Measurements from ENCODE around the gene VAPA. TPM values are rescaled to one million over a fixed set of nuclear protein-coding genes. Genes with fewer than 3 reads are reported as not detected.

The VAPA gene
- total and polyA plus RNA-seq, 2 donors (not counting 1 experiment from before 2014, with no cell fraction given): 47.7 to 109 TPM

GRCh38 chr18:9885170-9886004 is 28.4 kb upstream of the VAPA start, which contains the start of gene TXNDC2:
TSS of gene TXNDC2 (plus strand) at chr18:9885973. CDS start at chr18:9886681, 708 bp downstream.
- ATAC-seq (ENCODE audit: low read depth): no peak
- no peaks in the 10 kb centered on the region for H3K27me3 ChIP-seq (replicated peaks in 1 of 4; ENCODE audit: control extremely low read depth in 1 of 4, control insufficient read depth in 3 of 4, insufficient read depth in 4 of 4, low read length in 3 of 4)
- H3K36me3 ChIP-seq (replicated peaks in 1 of 2; ENCODE audit: control extremely low read depth in 1 of 2, control insufficient read depth in 1 of 2, extremely low read depth in 1 of 2, insufficient read depth in 2 of 2, low read length in 1 of 2): no peaks in the 10 kb centered on the region
- Mint-ChIP-seq H3K9me3 (ENCODE audit: insufficient read depth) (no peaks in the 10 kb centered on the region), H3K4me1 (no peaks in the 10 kb centered on the region), H3K27me3 (peaks cover 3% of the 10 kb centered on the region), H3K4me3 (no peak within 1 kb of the TSS), H3K27ac (no peak within 1 kb of the TSS)
- no peaks in the 10 kb centered on the region for H4K20me1 ChIP-seq (ENCODE audit: control insufficient read depth, insufficient read depth, low read length, poor library complexity, severe bottlenecking)
- H3K9ac ChIP-seq (ENCODE audit: low read length): no peak within 1 kb of the TSS
- no peak for DNase-seq
- CTCF ChIA-PET: no interaction called here
- H3K4me2 ChIP-seq (replicated peaks; ENCODE audit: low read depth, low read length, poor library complexity, severe bottlenecking): no peak within 1 kb of the TSS
- intact Hi-C loops (cut with micrococcal nuclease): no loop called here
- H2AFZ ChIP-seq (ENCODE audit: insufficient read depth, low read depth, low read length, poor library complexity, severe bottlenecking): no peak within 1 kb of the TSS
- H3K4me3 ChIP-seq (ENCODE audit: control extremely low read depth in 1 of 5, extremely low read depth in 1 of 5, insufficient read depth in 1 of 5, low read depth in 2 of 5, low read length in 4 of 5): no peak within 1 kb of the TSS
- H3K4me1 ChIP-seq (ENCODE audit: control insufficient read depth in 2 of 2, insufficient read depth in 2 of 2, low read length in 2 of 2): no peaks in the 10 kb centered on the region
- H3K27ac ChIP-seq (ENCODE audit: low read length in 2 of 2): no peak within 1 kb of the TSS
- no peaks in the 10 kb centered on the region for H3K9me3 ChIP-seq (ENCODE audit: control extremely low read depth in 1 of 3, control insufficient read depth in 2 of 3, insufficient read depth in 1 of 3, low read length in 2 of 3)
- 88% methylated on average over 4 of the region's 8 CpGs for WGBS (ENCODE audit: insufficient coverage)
- no peaks in the 10 kb centered on the region for H3K79me2 ChIP-seq (ENCODE audit: control insufficient read depth, insufficient read depth, low read length)
- no peak for TF ChIP-seq EZH2 (IDR thresholded peaks at IDR 0.05; ENCODE audit: borderline replicate concordance, insufficient read depth, low read depth, low read length, poor library complexity, severe bottlenecking)
- TF ChIP-seq CTCF (IDR thresholded peaks at IDR 0.05): no peak
- POLR2A ChIA-PET: no interaction called here

- Histone ChIP-seq H3K27ac (ENCODE audit: low read length in 2 of 2) (no peak overlapping the region), H3K4me3 (ENCODE audit: control extremely low read depth in 1 of 5, extremely low read depth in 1 of 5, insufficient read depth in 1 of 5, low read depth in 2 of 5, low read length in 4 of 5) (no peak overlapping the region), H3K4me1 (ENCODE audit: control insufficient read depth in 2 of 2, insufficient read depth in 2 of 2, low read length in 2 of 2) (no peaks in the 10 kb centered on the region), H3K36me3 (replicated peaks in 1 of 2; ENCODE audit: control extremely low read depth in 1 of 2, control insufficient read depth in 1 of 2, extremely low read depth in 1 of 2, insufficient read depth in 2 of 2, low read length in 1 of 2) (no peaks in the 10 kb centered on the region), H3K79me2 (ENCODE audit: control insufficient read depth, insufficient read depth, low read length) (no peaks in the 10 kb centered on the region), H3K4me2 (replicated peaks; ENCODE audit: low read depth, low read length, poor library complexity, severe bottlenecking) (no peak overlapping the region), H2AFZ (ENCODE audit: insufficient read depth, low read depth, low read length, poor library complexity, severe bottlenecking) (no peak overlapping the region), H3K9me3 (ENCODE audit: control extremely low read depth in 1 of 3, control insufficient read depth in 2 of 3, insufficient read depth in 1 of 3, low read length in 2 of 3) (no peaks in the 10 kb centered on the region), H3K27me3 (replicated peaks in 1 of 4; ENCODE audit: control extremely low read depth in 1 of 4, control insufficient read depth in 3 of 4, insufficient read depth in 4 of 4, low read length in 3 of 4) (no peaks in the 10 kb centered on the region), H3K9ac (ENCODE audit: low read length) (no peak overlapping the region), H4K20me1 (ENCODE audit: control insufficient read depth, insufficient read depth, low read length, poor library complexity, severe bottlenecking) (no peaks in the 10 kb centered on the region)
- Mint-ChIP-seq H3K27me3 (peaks cover 3% of the 10 kb centered on the region), H3K9me3 (ENCODE audit: insufficient read depth) (no peaks in the 10 kb centered on the region), H3K27ac (no peak overlapping the region), H3K4me1 (no peaks in the 10 kb centered on the region), H3K4me3 (no peak overlapping the region)
- 89% methylated on average over 1 of the region's 3 CpGs for WGBS (ENCODE audit: insufficient coverage)
- ChIA-PET CTCF (no interaction called here), POLR2A (no interaction called here)
- ATAC-seq (ENCODE audit: low read depth): no peak
- DNase-seq: no peak
- no peak for TF ChIP-seq CTCF (IDR thresholded peaks at IDR 0.05)
- no peak for TF ChIP-seq EZH2 (IDR thresholded peaks at IDR 0.05; ENCODE audit: borderline replicate concordance, insufficient read depth, low read depth, low read length, poor library complexity, severe bottlenecking)
- intact Hi-C loops (cut with micrococcal nuclease): no loop called here
Observed at GRCh38 chr18:9886005-9886348, 27.8 kb upstream of the VAPA start.

Measured in B cell (primary cell).